MV-4-11 (cell line): Measurements from ENCODE around the gene COPE.
A peak's percentile ranks its signal among the peaks of the same experiment; 100 is the strongest.
"Not testable (repeated sequence)": the region's sequence is repeated elsewhere in the genome, so short reads cannot be mapped to it uniquely, and the experiment has no call there.

ENCODE experiments used
- DNase-seq: peaks from one replicate; lab custom pipeline; 2025; lab: John Stamatoyannopoulos, UW

The COPE gene

DNA sequence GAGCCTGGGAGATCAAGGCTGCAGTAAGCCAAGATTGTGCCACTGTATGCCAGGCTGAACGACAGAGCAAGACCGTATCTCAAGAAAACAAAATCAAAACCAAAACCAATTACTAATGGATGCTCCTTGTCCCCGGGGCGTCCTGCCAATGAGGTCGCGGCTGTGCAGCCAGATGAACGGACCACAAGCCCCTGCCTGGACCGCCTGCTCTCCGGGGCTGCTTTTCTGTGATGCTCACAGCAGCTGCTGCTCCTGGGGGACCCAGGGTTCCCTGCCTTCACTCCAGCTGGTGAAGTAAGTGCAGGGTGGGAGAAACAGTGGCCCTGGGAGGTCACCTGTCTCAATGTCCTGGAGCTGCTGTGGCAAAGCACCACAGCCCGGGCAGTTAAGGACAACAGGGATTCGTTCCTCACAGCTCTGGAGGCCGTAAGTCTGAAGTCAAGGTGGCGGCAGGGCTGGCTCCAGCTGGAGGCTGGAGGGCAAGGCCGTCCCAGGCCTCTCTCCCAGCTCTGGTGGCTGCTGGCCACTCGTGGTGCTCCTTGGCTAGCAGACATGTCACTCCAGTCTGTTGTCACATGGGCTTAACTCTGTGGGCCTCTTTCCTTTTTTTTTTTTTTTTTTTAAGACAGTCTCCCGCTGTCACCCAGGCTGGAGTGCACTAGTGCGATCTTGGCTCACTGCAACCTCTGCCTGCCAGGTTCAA lies 10.1 kb downstream of the COPE start:
- no peak for DNase-seq

DNA sequence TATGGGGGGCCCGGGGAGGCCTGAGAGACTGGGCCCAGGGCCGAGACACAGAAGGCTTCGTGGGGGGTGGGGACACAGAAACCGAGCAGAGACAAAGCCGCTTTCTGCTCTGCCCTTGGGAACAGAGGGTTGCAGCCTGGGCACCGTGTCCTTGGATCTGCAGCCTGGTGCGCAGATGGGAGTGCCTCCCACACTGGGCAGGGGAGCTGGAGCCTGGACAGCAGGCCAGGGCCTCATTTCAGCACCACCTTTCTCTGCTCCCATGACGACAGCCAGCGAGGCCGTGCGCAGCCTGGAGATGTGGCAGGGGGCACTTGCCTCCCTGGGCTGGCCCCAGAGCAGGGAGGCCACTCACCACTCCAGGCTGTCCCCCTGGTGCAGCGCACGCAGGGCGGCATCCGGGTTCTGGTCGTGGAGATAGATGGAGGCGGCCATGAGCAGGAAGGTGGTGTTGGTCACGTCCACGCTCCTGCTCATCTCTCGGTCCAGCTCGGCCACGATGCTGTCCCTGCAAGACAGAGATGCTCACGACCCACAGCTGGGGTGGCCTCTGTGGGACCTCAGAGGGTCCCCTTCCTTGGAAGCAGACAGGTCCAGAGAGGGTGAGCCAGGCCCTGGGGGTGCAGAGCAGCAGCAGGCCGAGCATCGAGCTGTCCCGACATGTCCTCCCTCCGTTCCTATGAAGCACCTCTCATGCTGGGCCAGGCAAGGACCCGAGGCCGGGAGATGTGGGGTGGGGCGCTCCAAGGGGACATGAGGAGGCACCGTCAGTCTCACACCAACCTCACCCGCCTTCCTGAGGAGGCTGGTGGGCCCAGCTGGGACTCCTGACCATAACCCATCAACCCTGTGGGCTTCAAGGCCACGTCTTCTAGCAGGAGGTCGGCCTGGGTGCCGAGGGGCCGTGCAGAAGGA lies 12.3 kb downstream of the COPE start:
- DNase-seq: no peak

DNA sequence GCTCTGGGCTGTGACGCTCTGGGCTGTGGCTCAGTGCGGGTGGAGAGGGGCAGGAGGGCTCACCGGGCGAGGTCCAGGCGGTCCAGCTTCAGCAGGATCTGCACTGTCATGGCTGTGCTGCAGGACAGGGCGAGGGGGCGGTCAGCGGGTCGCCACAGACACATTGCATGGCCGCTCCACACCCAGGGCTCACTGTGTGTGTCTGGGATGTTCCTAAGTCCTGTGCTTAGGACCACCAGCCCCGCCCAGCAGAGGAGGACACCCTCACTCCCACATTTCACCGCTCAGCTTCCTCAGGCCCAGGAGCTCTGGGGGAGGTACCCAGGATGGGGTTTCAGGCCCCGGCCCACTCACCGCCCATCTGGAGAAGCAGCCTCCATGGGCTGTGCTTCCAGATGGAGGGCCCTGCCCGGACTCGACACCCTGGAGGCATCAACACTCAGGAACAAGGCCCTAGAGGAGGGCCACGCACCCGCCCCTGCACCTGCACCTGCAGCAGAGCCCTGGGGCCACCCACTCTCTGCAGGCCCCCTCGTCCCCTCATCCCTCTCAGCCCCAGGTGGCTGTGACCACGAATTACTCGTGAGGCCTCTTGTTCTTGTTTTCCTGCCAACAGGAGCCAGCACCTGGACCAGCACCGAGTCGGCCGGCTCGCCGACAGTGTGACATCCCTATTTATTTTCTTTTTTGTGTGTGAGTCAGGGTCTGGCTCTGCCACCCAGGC lies 13.5 kb downstream of the COPE start:
- no peak for DNase-seq

DNA sequence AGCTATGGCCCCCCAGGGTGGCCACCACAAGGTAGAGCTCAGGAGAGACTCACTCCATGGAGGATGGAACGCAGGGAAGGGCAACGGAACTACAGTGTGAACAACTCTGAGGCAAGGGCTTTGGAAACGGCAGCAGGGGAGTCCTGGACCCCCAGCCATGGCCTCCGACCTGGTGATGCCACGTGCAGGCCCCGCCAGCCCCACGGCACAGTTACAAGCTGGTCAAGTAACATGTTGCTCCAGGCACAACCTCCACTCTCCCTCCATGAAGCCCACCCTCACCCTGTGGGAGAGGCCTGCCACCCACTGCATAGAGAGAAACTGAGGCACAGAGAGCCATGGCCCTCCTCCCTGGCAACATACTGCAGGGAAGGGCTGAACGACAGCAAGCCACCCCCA lies 14.1 kb downstream of the COPE start:
- DNase-seq: no peak

DNA sequence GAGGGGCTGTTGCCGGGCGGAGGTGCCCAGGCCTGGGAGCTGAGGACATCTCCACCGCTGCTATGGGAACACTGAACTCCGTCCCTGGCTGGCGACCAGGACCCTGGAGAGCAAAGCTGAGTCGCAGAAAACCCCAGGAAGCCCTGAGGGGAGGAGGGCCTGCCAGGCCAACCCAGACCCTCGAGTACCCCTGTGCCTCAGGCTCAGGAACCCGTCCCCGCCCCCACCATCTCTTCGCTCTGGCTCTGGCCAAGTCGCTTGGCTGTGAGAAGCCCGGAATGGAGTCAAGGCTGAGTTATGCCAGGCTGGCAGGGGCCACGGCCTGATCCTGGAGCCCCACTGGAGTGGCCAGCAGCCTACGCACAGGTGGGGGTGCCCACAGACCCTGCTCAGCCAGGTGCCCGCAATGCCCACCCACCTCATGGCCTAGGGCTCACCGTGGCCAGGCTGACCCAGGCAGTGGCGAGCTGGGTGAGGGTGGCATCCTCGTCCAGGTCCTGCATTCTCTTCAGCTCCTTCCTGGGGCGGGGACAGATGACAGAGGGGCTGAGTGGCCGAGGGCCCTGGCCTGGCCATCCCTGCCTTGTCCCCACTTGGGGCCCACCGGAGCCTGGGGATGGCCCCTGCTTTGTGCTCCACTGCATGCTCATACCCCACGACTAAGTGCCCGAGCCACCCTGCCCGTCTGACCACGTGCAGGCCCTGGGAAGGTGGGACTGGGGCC lies 14.7 kb downstream of the COPE start:
- DNase-seq: no peak

DNA sequence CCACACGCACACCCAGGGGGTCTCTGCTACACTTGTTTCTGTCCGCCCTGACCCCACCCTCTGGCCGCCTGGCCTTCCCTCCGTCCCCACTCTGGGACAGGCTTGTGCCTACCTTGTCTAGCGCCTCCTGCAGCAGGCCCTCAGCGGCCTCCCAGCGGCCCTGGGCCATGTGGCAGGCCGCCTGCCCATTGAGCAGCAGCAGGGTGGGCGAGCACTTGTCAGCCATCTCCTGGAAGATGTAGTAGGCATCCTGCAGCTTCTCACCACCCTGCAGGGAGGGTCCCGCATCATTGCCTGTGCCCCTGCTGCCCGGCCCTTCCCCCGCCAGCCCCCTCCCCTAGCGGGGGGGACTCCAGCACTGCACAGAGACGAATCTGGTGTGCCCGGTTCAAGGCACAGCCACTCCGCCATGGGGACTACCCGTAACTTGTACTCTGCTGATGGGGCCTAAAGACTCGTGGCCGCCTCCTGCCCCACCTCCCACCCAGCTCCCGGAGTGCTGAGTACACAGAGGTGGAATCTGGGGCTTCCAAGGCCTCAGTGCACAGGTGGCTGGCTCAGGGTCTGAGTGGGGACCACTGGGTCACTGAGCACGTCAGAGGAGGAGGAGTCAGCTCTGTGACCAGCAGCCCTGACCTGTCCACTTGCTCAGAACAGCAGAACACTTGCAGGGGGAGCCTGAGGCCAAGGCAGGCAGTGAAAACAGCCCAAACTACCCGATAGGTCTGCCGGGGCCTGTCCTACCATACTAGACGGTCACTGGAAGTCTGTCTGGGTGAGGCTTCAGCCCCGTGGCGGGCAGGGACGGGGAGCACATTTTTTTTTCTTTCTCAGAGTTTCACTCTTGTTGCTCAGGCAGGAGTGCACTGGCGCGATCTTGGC lies 15.8 kb downstream of the COPE start:
- no peak for DNase-seq

DNA sequence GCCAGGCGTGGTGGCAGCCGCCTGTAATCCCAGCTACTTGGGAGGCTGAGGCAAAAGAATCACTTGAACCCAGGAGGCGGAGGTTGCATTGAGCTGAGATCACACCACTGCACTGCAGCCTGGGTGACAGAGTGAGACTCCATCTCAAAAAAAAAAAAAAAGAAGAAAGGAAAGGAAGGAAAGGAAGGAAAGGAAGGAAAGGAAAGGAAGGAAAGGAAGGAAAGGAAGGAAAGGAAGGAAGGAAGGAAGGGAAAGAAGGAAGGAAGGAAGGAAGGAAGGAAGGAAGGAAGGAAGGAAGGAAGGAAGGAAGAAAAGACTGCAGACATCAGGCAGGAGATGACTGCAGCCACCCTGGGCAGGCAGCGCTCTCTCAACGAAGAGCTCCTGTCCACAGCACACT lies 16.7 kb downstream of the COPE start:
- DNase-seq: not testable (repeated sequence)

DNA sequence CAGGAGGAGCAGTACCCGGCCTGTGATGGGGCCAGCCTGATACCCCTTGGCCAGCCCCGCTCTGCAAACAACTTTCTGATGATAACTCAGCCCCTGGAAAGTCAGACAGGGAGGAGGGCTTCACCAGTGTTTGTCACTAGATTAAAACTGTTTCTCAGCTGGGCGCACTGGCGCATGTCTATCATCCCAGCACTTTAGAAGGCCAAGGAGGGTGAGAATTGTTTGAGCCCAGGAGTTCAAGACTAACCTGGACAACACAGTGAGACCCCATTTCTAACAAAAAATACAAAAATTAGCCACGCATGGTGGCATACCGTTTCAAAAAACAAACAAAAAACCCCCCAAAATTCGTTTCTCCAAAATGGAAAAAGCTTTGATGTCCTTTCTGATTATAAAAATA lies 17.7 kb downstream of the COPE start:
- no peak for DNase-seq

DNA sequence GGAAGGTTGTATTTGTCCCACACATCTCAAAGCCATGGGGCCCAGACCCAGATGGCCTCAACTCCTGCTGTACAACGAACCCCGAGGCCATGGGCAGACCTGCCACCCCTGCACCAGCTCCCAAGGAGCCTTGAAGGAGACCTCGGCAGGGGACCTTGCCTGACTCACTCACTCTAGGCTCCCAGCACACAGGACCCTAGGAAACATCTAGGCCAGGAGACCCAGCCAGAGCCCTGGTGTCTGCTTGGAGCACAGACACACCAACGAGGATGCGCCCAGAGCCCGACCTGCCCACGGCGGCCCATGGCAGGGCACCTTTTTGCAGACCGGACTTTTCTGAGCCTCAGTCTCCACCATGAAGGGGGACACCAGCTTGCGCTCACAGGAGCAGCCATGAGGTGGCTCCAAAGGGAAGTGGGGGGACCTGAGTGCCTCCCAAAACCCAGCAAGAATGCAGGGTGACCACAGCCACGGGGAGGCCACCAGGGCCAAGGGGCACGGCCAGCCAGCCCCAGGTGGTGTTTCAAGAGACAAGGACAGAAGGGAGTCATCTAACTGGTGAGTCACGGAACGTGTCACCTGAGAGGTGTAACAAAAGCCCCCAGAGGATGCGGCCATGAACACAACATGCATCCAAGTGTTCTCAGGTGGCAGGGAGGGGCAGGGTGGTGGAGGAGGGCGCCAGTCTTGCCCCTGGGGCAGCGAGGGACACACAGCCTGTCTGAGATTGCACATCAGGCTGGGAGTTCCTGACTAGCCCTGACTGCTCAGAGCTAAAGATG lies 18.3 kb downstream of the COPE start:
- no peak for DNase-seq

DNA sequence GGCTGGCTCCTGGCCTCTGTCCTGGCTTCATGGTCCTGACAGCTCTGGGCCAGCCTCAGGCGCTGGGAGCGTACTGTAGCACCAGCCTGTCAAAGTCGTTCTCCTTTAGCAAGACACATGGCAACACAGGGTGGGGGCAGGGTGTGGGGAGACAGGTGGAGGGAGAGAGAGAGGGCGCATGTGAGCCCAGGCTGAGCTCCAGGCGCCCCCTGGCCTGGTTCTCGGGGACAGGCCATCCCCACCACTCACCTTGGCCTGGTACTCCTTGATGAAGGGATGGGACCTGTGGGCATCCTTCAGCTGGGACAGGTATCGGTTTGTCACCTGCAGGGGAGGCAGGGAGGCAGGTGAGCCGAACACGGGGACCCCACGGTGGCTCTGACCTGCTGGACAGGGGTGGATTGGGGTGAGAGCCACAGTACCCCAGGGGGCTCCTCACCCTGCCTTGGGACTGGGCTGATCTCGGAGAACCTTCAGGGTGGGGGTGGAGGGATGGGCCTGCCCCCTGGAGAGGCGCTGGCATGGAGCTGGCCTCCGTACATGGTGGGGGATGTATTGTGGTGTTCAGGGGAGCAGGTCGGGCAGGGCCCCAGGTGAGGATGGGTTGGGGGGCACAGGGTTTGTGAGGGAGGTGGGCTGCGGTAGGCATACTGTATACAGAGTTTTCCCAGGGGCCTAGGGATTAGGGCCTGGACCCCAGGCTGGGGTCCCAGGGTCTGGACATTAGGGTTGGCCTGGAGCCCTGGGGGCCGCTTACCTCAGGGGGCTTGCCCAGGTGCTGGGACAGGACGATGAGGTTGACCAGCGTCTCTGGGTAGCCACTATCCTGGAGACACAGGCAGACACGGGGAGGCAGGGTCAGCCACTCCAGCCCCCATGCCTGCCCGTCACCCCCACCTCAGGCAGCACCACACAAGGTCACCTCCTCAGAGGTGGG lies 19.3 kb downstream of the COPE start:
- no peak for DNase-seq

DNA sequence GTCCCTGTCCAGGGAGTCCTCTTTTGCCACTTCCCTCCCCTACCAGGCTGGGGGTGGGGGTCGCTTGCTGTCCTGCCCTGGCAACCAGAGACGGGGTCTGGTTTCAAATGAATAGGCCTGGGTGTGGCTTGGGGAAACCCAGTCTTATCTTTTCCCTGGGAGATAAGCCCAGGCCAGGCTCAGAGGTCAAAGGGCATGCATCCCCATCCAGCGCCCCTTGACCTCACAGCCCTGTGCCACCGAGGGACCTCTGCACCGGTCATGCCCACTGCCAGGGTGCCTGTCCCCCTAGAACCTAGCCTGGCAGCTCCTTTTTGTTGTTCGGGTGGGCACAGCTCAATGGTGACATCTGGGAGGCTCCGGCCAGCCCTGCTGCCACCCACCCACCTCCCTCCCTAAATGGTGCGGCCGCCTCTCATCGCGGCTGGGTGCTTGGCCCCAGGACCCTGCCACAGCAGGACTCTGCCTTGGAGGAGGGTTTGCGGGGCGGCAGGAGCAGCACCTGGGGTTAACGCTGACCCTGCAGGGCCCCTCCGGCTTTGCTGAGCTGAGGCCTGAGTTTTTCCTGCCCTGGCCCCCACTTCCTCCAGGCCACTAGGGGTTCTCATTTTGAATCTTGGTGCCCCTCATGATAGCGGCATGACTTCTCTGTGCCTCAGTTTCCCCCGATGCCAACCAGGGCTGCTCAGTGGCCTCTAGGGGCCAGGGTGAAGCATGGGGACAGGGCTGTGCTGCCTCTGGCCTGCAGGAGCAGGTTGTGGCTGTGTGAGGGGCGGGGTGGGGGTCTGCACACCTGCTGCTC lies 20.4 kb downstream of the COPE start:
- no peak for DNase-seq

DNA sequence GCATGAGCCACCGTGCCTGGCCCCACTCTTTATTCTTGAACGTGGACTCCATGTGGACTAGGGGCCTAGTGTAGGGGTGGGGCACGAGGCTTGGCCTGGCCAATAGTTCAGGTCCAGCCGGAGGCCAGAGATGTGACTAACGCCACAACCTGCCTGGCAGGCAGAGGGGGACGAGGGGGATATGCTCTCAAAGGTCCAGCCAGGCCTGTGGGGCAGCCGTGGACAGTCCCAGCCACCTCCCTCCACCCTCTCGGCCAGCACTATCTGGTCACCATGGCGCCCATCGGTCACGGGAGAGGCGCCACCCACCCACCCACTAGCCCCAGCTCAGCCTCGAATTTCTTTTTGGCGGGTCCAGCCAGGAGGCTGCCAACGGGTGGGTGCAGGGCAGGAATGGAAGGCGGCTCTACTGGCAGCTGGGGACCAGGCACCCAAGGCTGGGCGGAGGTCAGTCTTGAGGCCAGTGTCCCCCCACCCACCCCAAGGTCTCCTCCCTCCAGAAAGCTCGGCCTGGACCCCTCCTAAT lies 21.0 kb downstream of the COPE start:
- DNase-seq: no peak

DNA sequence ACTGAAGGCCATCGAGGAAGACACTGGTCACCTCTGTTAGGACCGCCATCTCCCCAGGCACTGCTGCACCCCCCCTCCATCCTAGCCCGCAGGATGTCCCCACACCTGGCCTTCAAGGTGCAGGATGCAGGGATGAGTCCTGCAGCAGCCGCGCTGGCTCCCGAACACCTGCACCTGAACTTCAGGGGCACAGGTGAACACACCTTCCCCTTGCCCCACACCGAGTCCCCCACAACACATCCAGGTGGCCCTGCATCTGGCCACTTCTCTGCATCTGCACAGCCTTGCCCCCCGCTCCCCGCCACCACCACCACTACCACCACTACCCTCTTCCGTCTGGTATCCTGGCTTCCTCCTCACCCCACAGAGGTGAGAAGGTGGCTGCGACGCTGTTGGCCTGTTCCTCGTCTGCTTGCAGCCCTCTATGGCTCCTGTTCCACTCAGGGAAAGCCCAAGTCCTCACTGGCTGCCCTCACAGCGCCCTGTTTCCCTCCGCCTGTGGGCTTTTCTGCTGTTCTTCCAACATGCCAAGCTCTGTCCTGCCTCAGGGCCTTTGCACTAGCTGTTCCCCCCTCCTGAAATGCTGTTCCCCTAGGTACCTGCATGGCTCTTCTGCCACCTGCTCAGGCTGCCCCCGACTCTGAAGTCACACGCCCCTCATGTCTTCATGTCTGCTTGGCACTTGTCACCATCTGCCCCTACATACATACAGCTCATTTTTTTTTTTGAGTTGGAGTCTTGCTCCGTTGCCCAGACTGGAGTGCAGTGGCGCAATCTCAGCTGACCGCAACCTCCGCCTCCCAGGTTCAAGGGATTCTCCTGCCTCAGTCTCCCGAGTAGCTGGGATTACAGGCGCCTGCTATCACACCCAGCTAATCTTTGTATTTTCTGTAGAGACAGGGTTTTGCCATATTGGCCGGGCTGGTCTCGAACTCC lies 21.8 kb downstream of the COPE start:
- no peak for DNase-seq

DNA sequence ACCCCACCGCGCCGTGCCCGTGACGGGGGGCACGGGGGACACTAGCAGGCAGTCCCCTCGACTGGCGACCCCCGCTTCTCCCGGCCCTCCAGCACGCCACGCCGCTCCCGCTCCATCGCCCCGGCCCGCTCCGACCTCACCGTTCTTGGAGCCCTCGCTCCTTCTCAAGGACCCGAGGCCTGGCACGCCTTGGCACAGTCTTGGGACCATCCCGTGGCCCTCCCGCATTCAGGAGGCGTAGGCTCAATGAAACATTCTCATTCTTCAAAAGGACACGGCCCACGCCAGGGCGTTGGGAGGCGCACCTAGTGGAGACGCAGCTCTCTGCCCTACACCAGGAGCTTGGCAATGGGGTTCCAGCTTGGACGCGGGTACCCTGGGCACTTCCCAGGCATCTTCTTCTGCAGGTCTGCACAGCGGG lies 22.8 kb downstream of the COPE start:
- no peak for DNase-seq

DNA sequence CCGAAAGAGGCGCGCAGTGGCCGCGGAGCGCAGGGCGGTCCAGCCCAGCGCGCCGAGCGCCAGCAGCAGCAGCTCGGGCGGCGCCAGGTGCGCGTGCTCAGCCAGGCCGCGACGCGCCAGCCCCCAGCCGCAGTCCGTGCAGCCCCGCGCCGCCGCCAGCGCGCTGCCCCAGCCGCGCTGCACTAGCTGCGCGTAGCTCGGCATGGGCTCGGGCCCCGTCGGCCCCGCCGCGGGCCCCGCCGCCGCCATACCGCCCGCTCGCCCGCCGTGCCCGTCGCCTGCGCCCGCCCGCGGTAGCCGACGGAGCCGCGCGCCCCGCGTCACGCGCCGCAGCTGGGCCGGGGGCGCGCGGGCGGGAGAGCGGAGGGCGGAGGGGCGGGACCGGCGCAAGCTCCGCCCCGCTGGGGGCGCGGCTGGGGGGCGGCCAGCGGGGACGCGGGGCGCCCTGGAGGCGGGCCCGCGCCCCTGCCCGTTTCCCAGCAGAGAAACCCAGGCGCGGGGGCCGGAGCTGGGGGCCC lies 23.3 kb downstream of the COPE start, which contains the start of gene CERS1:
Gene CERS1, minus strand, starts transcription at position 335 of the 518 bp plus-strand sequence. Its CDS starts 86 bp downstream, at position 249.
- no peak for DNase-seq

DNA sequence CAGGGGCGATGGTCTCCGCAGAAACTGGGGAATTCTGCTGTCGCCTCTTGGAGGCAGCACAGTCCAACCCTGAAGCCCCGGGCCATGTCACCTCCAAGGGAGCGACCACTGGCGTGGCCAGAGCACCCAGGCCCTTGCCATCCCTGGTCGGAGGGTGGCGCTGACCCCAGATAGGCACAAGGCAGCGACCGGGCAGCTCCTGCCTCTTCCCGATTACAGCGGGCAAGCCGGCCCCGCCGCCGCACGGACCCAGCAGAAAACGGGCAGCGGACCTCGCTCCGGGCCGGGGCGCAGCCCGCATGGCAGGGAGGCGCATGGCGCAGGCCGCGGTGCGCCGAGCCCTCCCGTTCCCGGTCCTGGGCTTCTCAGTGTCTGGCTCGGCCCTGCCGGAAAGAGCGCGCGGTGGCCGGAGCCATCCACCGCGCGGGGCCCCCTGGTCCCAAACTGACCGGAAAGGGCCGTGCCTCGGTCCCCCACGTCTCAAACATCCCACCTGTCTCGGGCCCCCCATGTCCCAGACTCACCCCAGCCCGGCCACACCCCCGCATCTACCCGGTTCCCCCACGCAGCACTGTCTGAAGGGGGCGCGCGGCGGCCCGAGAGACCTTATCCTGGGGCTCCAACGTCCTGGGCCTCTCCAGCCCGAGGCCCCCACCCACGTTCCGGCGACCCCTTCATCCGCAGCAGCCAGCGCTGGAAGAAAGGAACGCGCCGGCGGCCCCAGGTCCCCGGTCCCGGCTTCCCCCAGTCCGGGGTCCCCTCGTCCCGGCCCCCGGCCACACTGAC lies 24.0 kb downstream of the COPE start:
- peak; percentile 31 for DNase-seq
